SKM-1 treated with dmso at 0.1 percent for 144 hours (cell line): ENCODE data around the gene RNASE7.
"Not testable (repeated sequence)": the region's sequence is repeated elsewhere in the genome, so short reads cannot be mapped to it uniquely, and the experiment has no call there.

Source experiments
- DNase-seq: peaks from one replicate; lab custom pipeline; 2025; ENCODE audit not compliant: unreplicated experiment; lab: John Stamatoyannopoulos, UW

RNASE7 gene

GRCh38 chr14:21023174-21023573 is 19.0 kb upstream of the RNASE7 start:
- DNase-seq: no peak

- DNase-seq: no peak
Observed at GRCh38 chr14:21023817-21024584, 18.2 kb upstream of the RNASE7 start.

GRCh38 chr14:21024585-21025370 is 17.4 kb upstream of the RNASE7 start, which contains the start of gene NDRG2:
TSS of gene NDRG2 (minus strand) at chr14:21025061. CDS start at chr14:21023315, 1,746 bp downstream.
- peak; percentile 14 for DNase-seq

GRCh38 chr14:21025371-21026273 is 16.5 kb upstream of the RNASE7 start:
- DNase-seq: no peak

GRCh38 chr14:21026274-21026987 is 15.7 kb upstream of the RNASE7 start:
- DNase-seq: no peak

- no peak for DNase-seq
Observed at GRCh38 chr14:21026988-21027315, 15.2 kb upstream of the RNASE7 start.

GRCh38 chr14:21029917-21030316 is 12.2 kb upstream of the RNASE7 start, which contains the start of gene TPPP2:
TSS of gene TPPP2 (plus strand) at chr14:21030217. CDS start at chr14:21030582, 365 bp downstream.
- no peak for DNase-seq

- no peak for DNase-seq
Observed at GRCh38 chr14:21030531-21030930, 11.6 kb upstream of the RNASE7 start.

GRCh38 chr14:21032326-21033132 is 9.6 kb upstream of the RNASE7 start:
- no peak for DNase-seq

GRCh38 chr14:21033133-21033698 is 8.9 kb upstream of the RNASE7 start:
- no peak for DNase-seq

GRCh38 chr14:21034707-21035106 is 7.5 kb upstream of the RNASE7 start, which contains the start of gene RNASE13:
TSS of gene RNASE13 (minus strand) at chr14:21034807. CDS start at chr14:21034288, 519 bp downstream.
- DNase-seq: no peak

GRCh38 chr14:21036751-21037150 is 5.4 kb upstream of the RNASE7 start:
- DNase-seq: no peak

- DNase-seq: no peak
Observed at GRCh38 chr14:21037156-21037555, 5.0 kb upstream of the RNASE7 start.

- no peak for DNase-seq
Observed at GRCh38 chr14:21038441-21039422, 3.4 kb upstream of the RNASE7 start.

- DNase-seq: peak; percentile 27
Observed at GRCh38 chr14:21039585-21040369, 2.4 kb upstream of the RNASE7 start.

- DNase-seq: no peak
Observed at GRCh38 chr14:21040370-21040925, 1.7 kb upstream of the RNASE7 start.

- DNase-seq: not testable (repeated sequence)
Observed at GRCh38 chr14:21040941-21041340, 1.2 kb upstream of the RNASE7 start.
